Fibroblast of the aortic adventitia (primary cell): Measurements from ENCODE around the gene NFIA. TPM values are rescaled to one million over a fixed set of nuclear protein-coding genes. Genes with fewer than 3 reads are reported as not detected.

Experiments used
- DNase-seq: peaks from one replicate; pipeline ENCODE4 v3.0.0-alpha.2; 2010; ENCODE audit warnings: low read depth
- H3K4me3 ChIP-seq: 2 replicates; pipeline ENCODE4 v1.5.1; 2011; ENCODE audit warnings: low read depth, mild to moderate bottlenecking, control low read depth, low read length, moderate library complexity
- total RNA-seq: library from RNA; depleted of rRNA; stranded (reverse); fragments of >200 nt; gene quantifications from 2 replicates; pipeline ENCODE4 v1.2.3, GENCODE V29; 2012; ENCODE audit warnings: low replicate concordance
- TF ChIP-seq, protein P1 (sequence below): IDR thresholded peaks from 2 replicates; pipeline ENCODE4 v1.5.1; 2011; ENCODE audit warnings: mild to moderate bottlenecking, low read length, control low read depth, inconsistent platforms; ENCODE audit not compliant: insufficient read depth

The NFIA gene
- total RNA-seq, 1 donor, result 32.0 TPM

DNA sequence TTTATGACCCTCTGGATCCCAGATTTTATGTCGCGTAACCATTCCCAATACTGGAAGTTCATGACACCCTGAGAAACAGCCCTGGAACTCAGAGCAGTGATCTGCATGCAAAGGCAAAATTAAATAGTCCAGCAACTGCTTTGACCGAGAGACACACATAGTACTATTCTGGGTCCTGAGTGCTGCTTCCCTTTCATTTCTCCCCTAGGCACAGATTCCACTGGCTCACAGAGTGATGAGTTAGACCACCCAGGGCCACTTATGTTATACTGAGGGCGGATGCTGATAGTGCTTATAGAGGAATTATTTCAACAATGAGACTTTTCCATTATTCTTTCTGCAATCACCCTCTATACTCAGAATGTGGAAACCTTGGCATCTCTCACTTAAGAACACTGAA lies 69.2 kb downstream of the NFIA start:
- no peak for DNase-seq
- TF ChIP-seq, protein P1, sequence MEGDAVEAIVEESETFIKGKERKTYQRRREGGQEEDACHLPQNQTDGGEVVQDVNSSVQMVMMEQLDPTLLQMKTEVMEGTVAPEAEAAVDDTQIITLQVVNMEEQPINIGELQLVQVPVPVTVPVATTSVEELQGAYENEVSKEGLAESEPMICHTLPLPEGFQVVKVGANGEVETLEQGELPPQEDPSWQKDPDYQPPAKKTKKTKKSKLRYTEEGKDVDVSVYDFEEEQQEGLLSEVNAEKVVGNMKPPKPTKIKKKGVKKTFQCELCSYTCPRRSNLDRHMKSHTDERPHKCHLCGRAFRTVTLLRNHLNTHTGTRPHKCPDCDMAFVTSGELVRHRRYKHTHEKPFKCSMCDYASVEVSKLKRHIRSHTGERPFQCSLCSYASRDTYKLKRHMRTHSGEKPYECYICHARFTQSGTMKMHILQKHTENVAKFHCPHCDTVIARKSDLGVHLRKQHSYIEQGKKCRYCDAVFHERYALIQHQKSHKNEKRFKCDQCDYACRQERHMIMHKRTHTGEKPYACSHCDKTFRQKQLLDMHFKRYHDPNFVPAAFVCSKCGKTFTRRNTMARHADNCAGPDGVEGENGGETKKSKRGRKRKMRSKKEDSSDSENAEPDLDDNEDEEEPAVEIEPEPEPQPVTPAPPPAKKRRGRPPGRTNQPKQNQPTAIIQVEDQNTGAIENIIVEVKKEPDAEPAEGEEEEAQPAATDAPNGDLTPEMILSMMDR, result no peak
- no peak overlapping the region for H3K4me3 ChIP-seq

GRCh38 chr1:61152066-61152465 lies 69.7 kb downstream of the NFIA start:
- no peak overlapping the region for H3K4me3 ChIP-seq
- DNase-seq, result no peak
- TF ChIP-seq, protein P1, result no peak

DNA sequence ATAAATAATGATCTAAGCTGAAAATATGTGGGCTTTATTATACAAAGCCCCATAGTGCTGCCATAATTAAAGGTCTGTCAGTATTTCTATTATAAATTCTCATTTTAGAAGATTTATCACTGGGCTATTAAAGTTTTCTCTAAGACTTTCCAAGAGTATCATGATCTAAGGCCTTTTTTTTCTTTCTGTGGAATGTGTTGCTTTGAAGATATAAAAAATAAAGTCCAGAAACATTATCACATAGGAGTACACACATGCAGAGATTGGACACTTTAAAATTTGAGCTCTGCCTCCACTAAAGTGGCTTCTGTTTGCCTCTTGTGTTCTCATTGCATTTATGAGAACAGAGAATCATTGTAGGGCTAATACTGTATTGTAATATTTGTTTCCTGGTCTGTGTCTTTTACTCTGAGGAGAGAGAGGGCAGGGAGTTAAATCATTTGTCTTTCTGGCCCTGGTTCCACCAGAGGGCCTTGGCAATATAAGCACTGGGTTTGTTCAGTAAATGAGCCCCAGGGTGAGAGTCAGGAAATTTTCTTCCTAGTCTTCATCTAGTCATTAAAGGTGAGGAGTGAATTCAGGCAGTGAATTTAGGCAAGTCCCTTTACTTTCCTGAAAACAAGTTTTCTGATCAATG lies 70.2 kb downstream of the NFIA start:
- TF ChIP-seq, protein P1, result no peak
- H3K4me3 ChIP-seq, result no peak overlapping the region
- no peak for DNase-seq

GRCh38 chr1:61156576-61157467 lies 74.5 kb downstream of the NFIA start:
- TF ChIP-seq, protein P1, result no peak
- no peak overlapping the region for H3K4me3 ChIP-seq
- DNase-seq, result no peak

DNA sequence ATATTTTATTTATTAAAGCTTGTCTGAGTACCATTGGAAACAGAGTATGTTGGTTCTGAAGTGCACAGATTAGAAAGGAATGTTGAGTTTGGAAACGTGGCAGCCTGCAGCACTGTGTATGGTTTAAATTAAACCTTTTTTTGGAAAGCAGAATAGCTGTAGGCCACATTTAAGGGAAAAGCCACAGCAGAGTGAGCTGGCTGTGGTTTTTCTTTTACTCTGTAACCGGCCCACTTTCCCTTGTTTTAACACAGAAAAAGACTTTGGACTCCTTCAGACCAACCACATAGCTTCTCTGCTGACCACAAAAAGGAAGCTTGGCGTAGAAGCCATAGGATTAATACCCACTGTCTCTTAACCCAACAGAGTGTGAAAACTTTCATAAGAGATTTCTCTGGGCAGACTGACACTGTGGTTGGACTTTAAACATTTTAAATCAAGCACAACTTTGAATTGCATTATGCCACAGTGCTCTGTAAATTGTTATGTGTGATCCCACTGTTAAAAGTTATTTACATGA lies 75.2 kb downstream of the NFIA start:
- TF ChIP-seq, protein P1, result no peak
- no peak overlapping the region for H3K4me3 ChIP-seq

GRCh38 chr1:61158591-61158990 lies 76.2 kb downstream of the NFIA start:
- no peak overlapping the region for H3K4me3 ChIP-seq
- TF ChIP-seq, protein P1, result no peak
- DNase-seq, result no peak

More for the DNA sequence above, 75.2 kb downstream of the NFIA start:
- peak; percentile 94 for DNase-seq
